ENCODE measurements around the gene DYNLT4.

- no peak for TF ChIP-seq CTCF (conservative IDR thresholded peaks at IDR 0.05; ENCODE audit: low read depth, low read length)
- no peak for TF ChIP-seq EZH2 (IDR thresholded peaks at IDR 0.05; ENCODE audit: borderline replicate concordance, low read depth, low read length, poor library complexity, severe bottlenecking)
Observed at GRCh38 chr1:44839576-44839975, 32.4 kb upstream of the DYNLT4 start.
